ENCODE measurements around the gene NUDT3.

NUDT3 gene

DNA sequence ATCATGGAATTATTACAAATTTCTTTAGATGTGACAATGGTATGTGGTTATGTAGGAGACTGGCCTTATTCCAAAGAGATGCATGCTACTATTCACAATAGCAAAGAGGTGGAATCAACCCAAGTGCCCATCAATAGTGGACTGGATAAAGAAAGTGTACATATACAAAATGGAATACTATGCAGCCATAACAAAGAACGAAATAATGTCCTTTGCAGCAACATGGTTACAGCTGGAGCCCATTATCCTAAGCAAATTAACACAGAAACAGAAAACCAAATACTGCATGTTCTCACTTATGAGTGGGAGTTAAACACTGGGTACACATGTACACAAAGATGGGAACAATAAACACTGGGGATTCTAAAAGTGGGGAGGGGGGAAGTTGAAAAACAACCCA lies 69.7 kb downstream of the NUDT3 start:
- no peak for DNase-seq (ENCODE audit: low read depth in 2 of 2)

DNA sequence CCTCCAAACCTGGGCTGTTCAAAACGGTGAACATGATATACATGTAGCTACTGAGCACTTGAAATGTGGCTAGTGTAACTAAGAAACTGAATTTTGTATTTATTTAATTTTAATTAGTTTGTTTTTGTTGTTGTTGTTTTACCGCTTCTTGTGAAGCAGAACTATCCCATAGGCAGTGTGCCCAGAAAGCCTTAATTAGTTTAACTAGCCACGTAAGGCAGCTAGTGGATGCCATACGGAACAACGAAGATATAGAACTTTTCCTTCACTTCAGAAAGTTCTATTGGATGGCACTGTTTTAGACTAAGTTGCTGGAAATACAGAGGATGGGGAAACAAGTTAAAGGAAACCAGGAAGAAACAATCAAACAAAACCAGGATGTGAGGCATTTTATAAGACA lies 70.6 kb downstream of the NUDT3 start:
- no peak for DNase-seq (ENCODE audit: low read depth in 2 of 2)

- DNase-seq (ENCODE audit: low read depth in 2 of 2) = no peak
Measured at GRCh38 chr6:34319471-34319885, 73.0 kb downstream of the NUDT3 start.

GRCh38 chr6:34318499-34319470 lies 73.7 kb downstream of the NUDT3 start:
- DNase-seq (ENCODE audit: low read depth in 2 of 2) = no peak

GRCh38 chr6:34317882-34318498 lies 74.5 kb downstream of the NUDT3 start:
- DNase-seq (ENCODE audit: low read depth in 2 of 2) = no peak

GRCh38 chr6:34317172-34317477 lies 75.3 kb downstream of the NUDT3 start:
- DNase-seq (ENCODE audit: low read depth in 2 of 2) = no peak

GRCh38 chr6:34316431-34317171 lies 75.9 kb downstream of the NUDT3 start:
- DNase-seq (ENCODE audit: low read depth in 2 of 2) = no peak

DNA sequence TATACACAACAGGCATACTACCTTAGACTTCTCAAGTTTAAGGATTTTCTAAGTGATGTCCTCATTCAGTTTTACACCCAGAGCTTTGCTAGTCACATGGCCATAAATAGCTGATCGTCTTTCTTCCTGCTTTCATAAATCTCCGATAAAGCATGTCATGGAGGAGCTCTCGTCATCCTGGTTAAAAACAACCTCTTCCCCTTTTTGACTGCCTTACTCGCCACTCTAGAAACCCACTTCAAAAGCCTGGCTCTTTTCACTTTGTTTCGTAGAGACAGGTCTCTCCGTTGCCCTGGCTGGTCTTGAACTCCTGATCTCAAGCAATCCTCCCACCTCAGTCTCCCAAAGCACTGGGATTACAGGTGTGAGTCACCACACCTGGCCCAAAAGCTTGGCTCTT lies 76.7 kb downstream of the NUDT3 start:
- no peak for DNase-seq (ENCODE audit: low read depth in 2 of 2)

DNA sequence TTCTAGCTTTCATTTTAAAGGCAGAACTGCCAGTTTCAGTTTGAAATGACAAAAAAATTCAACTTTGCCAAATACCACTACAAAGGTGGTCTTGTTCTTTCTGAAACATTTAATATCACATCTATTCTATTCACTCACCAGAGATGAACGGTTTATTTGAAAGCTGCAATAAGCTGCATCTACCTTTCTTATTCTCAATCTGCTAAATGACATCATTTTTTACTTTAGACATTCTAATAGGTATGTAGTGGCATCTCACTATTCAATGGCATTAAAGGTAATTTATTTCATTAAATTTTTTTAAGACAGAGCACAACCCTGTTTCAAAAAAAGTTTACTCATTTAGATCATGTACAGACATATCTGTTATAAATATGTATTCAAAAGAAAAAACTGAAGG lies 77.2 kb downstream of the NUDT3 start:
- DNase-seq (ENCODE audit: low read depth in 2 of 2) = no peak

GRCh38 chr6:34312259-34312658 lies 80.2 kb downstream of the NUDT3 start:
- no peak for DNase-seq (ENCODE audit: low read depth in 2 of 2)

- no peak for DNase-seq (ENCODE audit: low read depth in 2 of 2)
Measured at GRCh38 chr6:34310817-34311216, 81.7 kb downstream of the NUDT3 start.

DNA sequence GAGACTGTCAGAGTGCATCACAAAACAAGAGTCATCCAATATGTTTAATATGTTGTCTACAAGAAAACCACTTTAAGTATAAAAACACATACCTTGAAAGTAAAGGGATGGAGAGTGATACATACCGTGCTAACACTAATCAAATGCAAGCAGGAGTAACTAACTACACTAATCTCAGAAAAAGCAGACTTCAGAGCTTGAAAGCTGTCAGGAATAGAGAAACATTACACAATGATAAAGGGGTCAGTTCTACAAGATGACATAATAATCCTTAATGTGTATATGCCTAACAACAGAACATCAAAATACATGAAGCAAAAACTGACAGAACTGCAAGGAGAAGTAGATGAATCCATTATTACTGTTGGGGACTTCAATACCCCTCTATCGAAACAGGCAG lies 84.0 kb downstream of the NUDT3 start:
- no peak for DNase-seq (ENCODE audit: low read depth in 2 of 2)

- DNase-seq (ENCODE audit: low read depth in 2 of 2) = no peak
Measured at GRCh38 chr6:34305982-34306708, 86.3 kb downstream of the NUDT3 start.

DNA sequence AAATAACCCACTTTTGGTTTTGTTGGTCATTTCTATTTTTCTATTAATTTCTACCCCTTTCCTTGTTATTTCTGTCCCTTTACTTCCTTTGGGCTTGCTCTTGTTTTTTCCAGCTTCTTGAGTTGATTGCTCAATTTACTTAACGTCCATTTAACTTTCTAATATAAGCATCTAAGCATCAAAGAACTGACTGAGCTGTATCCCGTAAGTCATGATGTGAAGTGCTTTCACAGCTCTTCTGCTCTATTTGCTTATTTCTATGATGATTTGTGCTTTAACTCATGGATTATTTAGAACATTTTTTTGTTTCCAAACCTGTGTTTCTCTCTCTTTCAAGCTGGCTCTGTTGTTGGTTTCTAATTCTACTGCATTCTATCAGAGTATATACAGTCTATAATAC lies 87.0 kb downstream of the NUDT3 start:
- no peak for DNase-seq (ENCODE audit: low read depth in 2 of 2)

DNA sequence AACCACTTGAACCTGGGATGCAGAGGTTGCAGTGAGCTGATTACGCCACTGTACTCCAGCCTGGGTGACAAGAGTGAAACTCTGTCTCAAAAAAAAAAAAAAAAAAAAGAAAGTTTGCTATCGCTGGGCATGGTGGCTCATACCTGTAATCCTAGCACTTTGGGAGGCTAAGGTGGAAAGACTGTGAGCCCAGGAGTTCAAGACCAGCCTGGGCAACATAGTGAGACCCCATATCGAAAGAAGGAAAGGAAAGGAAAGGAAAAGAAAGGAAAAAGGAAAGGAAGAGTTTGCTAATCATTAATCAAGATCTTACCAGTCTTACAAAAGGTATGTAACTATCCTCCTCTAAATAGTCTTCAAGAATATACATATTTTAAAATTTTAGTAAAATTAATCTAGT lies 88.3 kb downstream of the NUDT3 start:
- no peak for DNase-seq (ENCODE audit: low read depth in 2 of 2)

DNA sequence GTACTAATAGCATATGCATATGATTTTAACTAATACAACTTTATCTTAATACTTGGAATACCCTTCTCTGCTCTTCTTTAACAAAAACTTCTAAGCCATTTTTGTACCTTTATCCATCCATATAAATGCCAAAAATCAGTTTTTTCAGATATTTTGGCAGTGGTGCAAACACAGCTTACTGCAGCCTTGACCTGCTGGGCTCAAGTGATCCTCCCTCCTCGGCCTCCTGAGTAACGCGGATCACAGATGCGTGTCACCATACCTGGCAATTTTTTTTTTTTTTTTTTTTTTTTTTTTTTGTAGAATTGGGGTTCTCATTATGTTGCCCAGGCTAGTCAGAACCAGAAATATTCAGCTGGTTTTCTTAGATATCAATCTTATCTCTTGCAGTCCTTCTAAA lies 89.5 kb downstream of the NUDT3 start:
- no peak for DNase-seq (ENCODE audit: low read depth in 2 of 2)

- DNase-seq (ENCODE audit: low read depth in 2 of 2) = no peak
Measured at GRCh38 chr6:34301408-34301807, 91.1 kb downstream of the NUDT3 start.

GRCh38 chr6:34300332-34300751 lies 92.1 kb downstream of the NUDT3 start:
- no peak for DNase-seq (ENCODE audit: low read depth in 2 of 2)

- no peak for DNase-seq (ENCODE audit: low read depth in 2 of 2)
Measured at GRCh38 chr6:34298941-34299340, 93.5 kb downstream of the NUDT3 start.

- DNase-seq (ENCODE audit: low read depth in 2 of 2) = no peak
Measured at GRCh38 chr6:34295721-34296120, 96.7 kb downstream of the NUDT3 start.

DNA sequence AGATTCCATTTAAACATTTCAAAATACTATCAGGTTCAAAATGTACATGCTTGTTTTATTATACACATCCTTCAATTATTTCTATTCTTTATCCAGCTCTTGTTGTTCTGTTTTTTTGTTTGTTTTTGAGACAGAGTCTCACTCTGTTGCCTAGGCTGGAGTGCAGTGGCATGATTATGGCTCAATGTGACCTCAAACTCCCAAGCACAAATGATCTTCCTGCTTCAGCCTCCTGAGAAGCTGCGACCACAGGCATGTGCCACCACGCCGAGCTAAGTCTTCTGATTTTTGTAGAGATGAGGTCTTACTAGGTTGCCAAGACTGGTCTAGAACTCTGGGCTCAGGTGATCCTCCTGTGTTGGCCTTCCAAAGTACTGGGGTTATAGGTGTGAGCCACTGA lies 99.5 kb downstream of the NUDT3 start:
- DNase-seq (ENCODE audit: low read depth in 2 of 2) = no peak

- no peak for DNase-seq (ENCODE audit: low read depth in 2 of 2)
Measured at GRCh38 chr6:34289137-34289536, 103.3 kb downstream of the NUDT3 start.

Data from stimulated activated CD8-positive, alpha-beta memory T cell treated with anti-CD3 and anti-CD28 coated beads, Interleukin-15, amount 100 ng/mL, for 4 hours (primary cell).